ENCODE measurements around the gene NAP1L1.

The NAP1L1 gene

DNA sequence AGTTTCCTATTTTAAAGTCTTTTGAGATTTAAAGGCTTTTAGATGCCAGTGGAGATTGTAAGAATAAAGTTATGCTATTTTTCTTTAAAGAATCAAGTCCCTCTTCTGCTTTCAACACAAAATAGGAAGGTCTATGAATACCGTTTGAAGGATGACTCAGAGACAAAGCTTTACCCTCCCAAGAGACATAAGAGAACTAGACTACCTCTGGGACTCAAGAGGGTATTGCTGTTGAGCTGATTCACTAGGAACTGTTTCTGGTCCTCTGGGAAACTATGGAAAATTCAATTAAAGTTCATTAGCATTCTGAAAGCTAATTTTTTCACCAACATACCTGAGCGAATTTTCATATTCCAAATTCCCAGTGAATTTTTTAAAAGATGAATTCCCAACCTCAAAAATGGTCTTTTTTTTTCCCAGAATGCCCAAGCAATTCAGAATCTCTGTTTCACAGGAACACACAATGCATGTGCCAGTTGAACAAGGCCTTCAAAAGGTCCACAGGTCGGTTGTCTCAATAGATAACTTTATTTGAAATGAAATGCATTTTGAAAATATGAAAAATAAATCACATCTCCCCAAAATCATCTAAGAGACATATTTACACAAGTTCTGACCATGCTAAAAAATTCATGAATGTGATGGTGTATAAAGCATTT lies 59.4 kb downstream of the NAP1L1 start:
- TF ChIP-seq CTCF (IDR thresholded peaks at IDR 0.05; ENCODE audit: low read depth, low read length), result peak; percentile 5
- no peak overlapping the region for H3K4me3 ChIP-seq (replicated peaks in 1 of 2; ENCODE audit: low read depth in 2 of 2, low read length in 2 of 2)
- peak; percentile 84 to 96 for DNase-seq (ENCODE audit: low read depth in 2 of 2)

GRCh38 chr12:76024102-76024781 lies 60.2 kb downstream of the NAP1L1 start:
- DNase-seq (ENCODE audit: low read depth in 2 of 2), result peak; percentile 36 to 38
- no peak for TF ChIP-seq CTCF (IDR thresholded peaks at IDR 0.05; ENCODE audit: low read depth, low read length)
- H3K4me3 ChIP-seq (replicated peaks in 1 of 2; ENCODE audit: low read depth in 2 of 2, low read length in 2 of 2), result no peak overlapping the region

DNA sequence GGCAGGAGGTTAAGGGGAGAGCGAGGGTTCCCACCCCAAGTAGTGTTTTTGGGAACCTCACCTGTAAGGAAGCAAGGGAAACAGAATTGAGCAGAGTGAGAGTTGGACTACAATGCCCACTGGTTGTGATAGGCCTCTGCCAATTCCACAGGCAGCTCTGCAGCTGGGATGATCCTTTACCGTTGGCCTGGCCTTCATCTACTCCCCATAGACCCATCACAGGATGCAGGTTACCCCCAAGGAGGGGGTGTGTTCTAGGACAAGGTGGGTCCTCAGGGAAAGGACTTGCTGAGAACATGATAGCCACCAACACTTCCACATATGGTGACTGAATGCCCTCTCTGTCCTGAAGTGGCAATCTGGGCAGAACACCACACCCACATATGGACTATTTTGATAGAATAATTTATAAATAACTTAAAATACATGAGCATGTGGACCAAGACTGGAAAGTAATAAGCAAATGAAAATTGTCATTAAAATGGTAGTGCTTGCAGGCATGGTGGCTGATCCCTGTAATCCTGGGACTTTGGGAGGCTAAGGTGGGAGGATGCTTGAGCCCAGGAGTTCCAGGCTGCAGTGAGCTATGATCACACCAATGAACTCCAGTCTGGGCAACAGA lies 61.3 kb downstream of the NAP1L1 start:
- H3K4me3 ChIP-seq (replicated peaks in 1 of 2; ENCODE audit: low read depth in 2 of 2, low read length in 2 of 2), result no peak overlapping the region
- TF ChIP-seq CTCF (IDR thresholded peaks at IDR 0.05; ENCODE audit: low read depth, low read length), result no peak
- no peak for DNase-seq (ENCODE audit: low read depth in 2 of 2)

GRCh38 chr12:76022506-76022905 lies 62.0 kb downstream of the NAP1L1 start:
- TF ChIP-seq CTCF (IDR thresholded peaks at IDR 0.05; ENCODE audit: low read depth, low read length), result no peak
- H3K4me3 ChIP-seq (replicated peaks in 1 of 2; ENCODE audit: low read depth in 2 of 2, low read length in 2 of 2), result no peak overlapping the region
- DNase-seq (ENCODE audit: low read depth in 2 of 2), result no peak

DNA sequence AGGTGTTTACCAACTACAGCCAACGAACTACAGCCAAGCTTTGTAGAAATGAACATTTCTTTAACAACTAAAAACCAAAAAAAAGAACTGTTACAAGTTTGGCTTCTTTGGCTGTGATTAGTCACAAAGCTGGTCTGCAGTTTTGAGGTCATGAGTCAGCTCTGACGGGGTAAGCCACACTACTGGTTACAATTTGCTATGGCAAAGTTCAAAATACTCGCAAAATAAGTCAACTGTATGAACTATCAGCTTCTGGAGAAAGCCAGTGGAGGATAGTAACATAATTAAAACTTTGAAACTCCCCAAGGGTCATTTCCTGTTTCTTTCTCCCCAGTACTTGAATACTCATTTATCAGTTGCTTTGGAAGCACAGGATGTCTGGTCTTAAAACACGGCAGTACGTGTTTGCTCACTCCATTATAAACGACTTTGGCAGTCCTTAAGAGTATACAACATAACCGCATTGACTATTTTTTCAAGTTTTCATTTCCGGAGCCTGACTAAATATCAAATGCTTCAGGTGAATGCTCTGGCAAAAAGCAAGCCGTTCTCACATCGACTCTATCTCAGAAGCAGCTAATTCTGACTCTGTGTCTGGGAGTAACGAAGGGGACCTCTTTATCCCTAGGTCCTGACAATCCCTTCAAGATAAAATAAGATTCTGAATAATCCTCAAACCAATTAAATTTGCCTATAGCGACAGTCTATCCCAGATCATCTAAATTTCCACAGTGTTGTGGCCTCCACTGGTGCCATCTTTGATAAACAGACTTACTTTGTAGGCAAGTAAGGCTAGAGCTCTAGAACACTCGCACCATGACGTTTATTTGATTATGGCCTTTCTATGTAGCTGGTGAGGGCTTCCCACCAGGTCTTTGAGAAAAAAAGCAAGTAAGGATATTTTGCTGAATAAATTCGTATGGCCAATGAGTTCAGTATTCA lies 63.5 kb downstream of the NAP1L1 start:
- DNase-seq (ENCODE audit: low read depth in 2 of 2), result peak; percentile 97 to 99
- no peak for TF ChIP-seq CTCF (IDR thresholded peaks at IDR 0.05; ENCODE audit: low read depth, low read length)
- no peak overlapping the region for H3K4me3 ChIP-seq (replicated peaks in 1 of 2; ENCODE audit: low read depth in 2 of 2, low read length in 2 of 2)

DNA sequence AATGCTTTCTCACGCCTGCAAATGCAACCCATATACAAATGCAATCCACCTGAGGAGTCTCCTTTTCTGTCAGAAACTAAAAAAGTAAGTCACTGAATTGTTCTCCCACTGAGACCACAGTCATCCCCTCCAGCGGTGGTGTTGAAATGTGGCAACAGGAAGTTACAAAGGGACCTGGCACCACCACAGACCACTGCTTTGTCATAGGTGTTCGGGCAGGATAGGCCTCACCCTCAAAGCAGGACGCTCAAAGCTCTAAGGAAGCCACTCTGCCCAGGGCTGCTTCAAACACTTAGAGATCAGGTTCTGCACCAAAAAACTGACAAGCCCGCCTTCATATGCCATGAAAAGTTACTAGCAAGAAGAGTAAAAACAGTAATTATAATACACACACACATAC lies 64.2 kb downstream of the NAP1L1 start:
- no peak overlapping the region for H3K4me3 ChIP-seq (replicated peaks in 1 of 2; ENCODE audit: low read depth in 2 of 2, low read length in 2 of 2)
- TF ChIP-seq CTCF (IDR thresholded peaks at IDR 0.05; ENCODE audit: low read depth, low read length), result no peak
- DNase-seq (ENCODE audit: low read depth in 2 of 2), result peak; percentile 69 to 91
